BLaER1 (cell line): ENCODE measurements around the gene ZSWIM5.
"Not testable (repeated sequence)": the region's sequence is repeated elsewhere in the genome, so short reads cannot be mapped to it uniquely, and the experiment has no call there.

Source experiments
- H3K27ac ChIP-seq: shearing (Covaris generic); formaldehyde crosslinking; 2 replicates; pipeline ENCODE4 v1.8.1; 2022
- H3K27me3 ChIP-seq: shearing (Covaris generic); formaldehyde crosslinking; 2 replicates; pipeline ENCODE4 v1.8.1; 2022
- H3K36me3 ChIP-seq: shearing (Covaris generic); formaldehyde crosslinking; 2 replicates; pipeline ENCODE4 v1.8.1; 2022
- H3K4me1 ChIP-seq: shearing (Covaris generic); formaldehyde crosslinking; 2 replicates; pipeline ENCODE4 v1.8.1; 2022
- H3K4me2 ChIP-seq: shearing (Covaris generic); formaldehyde crosslinking; 2 replicates; pipeline ENCODE4 v1.8.1; 2022
- H3K4me3 ChIP-seq: shearing (Covaris generic); formaldehyde crosslinking; 2 replicates; pipeline ENCODE4 v1.8.1; 2022
- H3K9ac ChIP-seq: shearing (Covaris generic); formaldehyde crosslinking; 2 replicates; pipeline ENCODE4 v1.8.1; 2022
- H3K9me3 ChIP-seq: shearing (Covaris generic); formaldehyde crosslinking; 2 replicates; pipeline ENCODE4 v1.8.1; 2022
- H4K20me1 ChIP-seq: shearing (Covaris generic); formaldehyde crosslinking; 2 replicates; pipeline ENCODE4 v1.8.1; 2022
- Cebpa-rat ChIP-seq: shearing (Covaris generic); IDR thresholded peaks from 2 replicates; pipeline ENCODE4 v1.8.1; 2022

Gene ZSWIM5

DNA sequence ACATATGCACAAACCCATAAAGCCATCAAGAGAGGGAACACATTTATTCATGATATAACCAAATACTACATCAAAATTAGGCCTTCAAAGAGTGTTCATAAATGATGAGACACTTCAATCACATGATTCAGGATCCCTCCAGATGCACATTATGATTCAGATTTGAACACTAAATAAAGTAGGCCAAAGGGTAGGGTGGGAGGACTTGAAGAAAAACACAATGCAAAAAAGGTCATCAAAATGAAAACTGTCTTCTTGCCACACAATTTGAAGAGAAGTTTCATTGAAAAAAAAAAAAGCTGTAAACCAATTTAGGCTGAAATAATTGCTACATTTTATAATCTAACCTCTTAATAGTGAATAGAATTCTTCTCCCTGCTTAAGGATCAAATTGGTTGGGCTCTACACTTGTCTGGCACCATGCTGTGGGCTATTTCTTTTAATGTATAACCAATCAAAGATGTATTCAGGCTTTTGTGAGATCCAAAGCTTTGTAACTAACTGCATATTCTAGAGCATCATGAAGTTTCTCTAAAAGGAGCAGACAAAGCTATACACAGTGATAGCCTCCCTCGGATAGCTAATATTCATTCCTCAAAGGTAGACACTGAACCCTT lies 58.1 kb downstream of the ZSWIM5 start:
- no peak for TF ChIP-seq Cebpa-rat
- no peak overlapping the region for H3K4me3 ChIP-seq
- H3K27ac ChIP-seq: no peak overlapping the region
- no peaks in the 10 kb centered on the region for H3K27me3 ChIP-seq
- no peaks in the 10 kb centered on the region for H3K9me3 ChIP-seq
- no peak overlapping the region for H3K9ac ChIP-seq
- no peaks in the 10 kb centered on the region for H3K36me3 ChIP-seq
- no peaks in the 10 kb centered on the region for H4K20me1 ChIP-seq
- no peak overlapping the region for H3K4me2 ChIP-seq
- H3K4me1 ChIP-seq: no peaks in the 10 kb centered on the region

- no peak overlapping the region for H3K9ac ChIP-seq
These were observed 59.6 kb downstream of the ZSWIM5 start for GRCh38 chr1:45146833-45147232.

DNA sequence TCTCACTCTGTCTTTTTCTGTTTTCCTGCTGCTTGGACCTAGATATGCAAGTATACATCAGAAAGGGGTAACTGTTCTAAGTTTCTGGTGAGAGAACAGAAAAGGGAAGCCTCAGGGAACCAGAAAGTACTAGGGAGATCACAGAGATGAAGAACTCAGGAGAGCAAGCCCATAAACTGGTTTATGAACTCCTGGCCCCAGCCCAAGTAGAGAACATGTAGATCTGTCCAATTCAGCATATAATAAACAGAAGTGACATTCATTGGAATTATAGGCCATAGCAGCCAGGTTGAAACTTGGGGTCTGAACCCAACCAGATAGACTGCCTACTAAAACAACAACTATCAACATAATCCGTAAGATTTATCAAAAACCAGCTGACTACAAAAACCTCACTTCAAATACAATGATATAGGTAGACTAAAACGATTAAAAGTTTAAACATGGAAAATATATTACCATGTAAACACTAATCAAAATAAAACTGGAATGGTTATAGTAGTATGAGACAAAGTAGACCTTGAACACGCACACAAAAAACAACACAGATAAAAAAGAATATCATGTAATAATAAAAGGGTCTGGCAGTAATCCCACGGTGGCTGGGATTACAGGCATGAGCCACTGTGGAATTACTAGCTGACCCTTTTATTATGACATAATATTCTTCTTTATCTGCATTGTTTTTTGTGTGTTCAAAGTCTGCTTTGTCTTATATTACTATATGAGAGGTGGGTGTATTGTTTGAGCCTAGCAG lies 65.0 kb downstream of the ZSWIM5 start:
- Histone ChIP-seq H3K9ac (no peak overlapping the region), H3K27ac (no peak overlapping the region), H3K27me3 (no peaks in the 10 kb centered on the region), H3K9me3 (no peaks in the 10 kb centered on the region), H4K20me1 (no peaks in the 10 kb centered on the region), H3K4me3 (no peak overlapping the region), H3K4me1 (no peaks in the 10 kb centered on the region), H3K4me2 (no peak overlapping the region), H3K36me3 (no peaks in the 10 kb centered on the region)
- TF ChIP-seq Cebpa-rat: no peak

More at GRCh38 chr1:45146833-45147232, 59.6 kb downstream of the ZSWIM5 start:
- Histone ChIP-seq H4K20me1 (no peaks in the 10 kb centered on the region), H3K36me3 (no peaks in the 10 kb centered on the region), H3K4me3 (no peak overlapping the region), H3K9me3 (no peaks in the 10 kb centered on the region), H3K27ac (no peak overlapping the region), H3K4me2 (no peak overlapping the region), H3K27me3 (no peaks in the 10 kb centered on the region), H3K4me1 (no peaks in the 10 kb centered on the region)
- no peak for TF ChIP-seq Cebpa-rat

DNA sequence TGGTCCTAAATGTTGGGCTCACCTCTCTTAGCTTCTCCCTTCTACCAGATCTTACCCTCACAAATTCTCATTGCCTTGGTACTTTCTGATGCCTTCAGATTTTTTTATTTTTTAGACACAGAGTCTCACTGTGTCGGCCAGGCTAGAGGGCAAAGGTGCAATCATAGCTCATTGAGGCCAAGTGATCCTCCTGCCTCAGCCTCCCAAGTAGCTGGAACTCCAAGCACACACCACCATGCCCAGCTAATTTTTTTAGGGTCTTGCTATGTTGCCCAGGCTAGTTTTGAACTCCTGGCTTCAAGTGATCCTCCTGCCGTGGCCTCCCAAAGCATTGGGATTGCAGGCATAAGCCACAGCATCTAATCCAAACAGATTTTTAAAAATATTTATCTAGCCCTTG lies 69.4 kb downstream of the ZSWIM5 start:
- no peak overlapping the region for H3K4me3 ChIP-seq
- no peaks in the 10 kb centered on the region for H3K4me1 ChIP-seq
- no peaks in the 10 kb centered on the region for H3K36me3 ChIP-seq
- no peaks in the 10 kb centered on the region for H3K27me3 ChIP-seq
- no peaks in the 10 kb centered on the region for H4K20me1 ChIP-seq
- no peaks in the 10 kb centered on the region for H3K9me3 ChIP-seq
- H3K9ac ChIP-seq: no peak overlapping the region
- H3K27ac ChIP-seq: no peak overlapping the region
- no peak overlapping the region for H3K4me2 ChIP-seq
- TF ChIP-seq Cebpa-rat: no peak

DNA sequence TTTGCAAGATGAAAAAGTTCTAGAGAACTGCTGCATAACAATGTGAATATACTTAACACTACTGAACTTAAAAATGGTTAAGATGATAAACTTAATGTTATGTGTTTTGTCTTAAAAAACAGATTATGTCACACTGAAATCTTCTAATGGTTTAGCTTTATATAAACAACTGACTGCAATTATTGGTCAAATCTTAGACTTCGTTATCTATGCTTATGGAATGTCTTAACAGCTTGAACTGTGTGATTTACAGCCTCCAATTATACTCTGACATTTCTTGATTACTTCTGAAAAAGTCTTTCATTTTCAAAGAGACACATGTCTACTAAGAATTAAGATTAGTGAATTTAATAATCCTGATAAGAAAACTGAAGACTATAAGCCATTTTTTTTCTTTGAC lies 71.1 kb downstream of the ZSWIM5 start:
- Histone ChIP-seq H3K4me2 (no peak overlapping the region), H3K9ac (no peak overlapping the region), H3K4me3 (no peak overlapping the region), H3K4me1 (no peaks in the 10 kb centered on the region), H3K36me3 (no peaks in the 10 kb centered on the region), H3K9me3 (no peaks in the 10 kb centered on the region), H3K27me3 (no peaks in the 10 kb centered on the region), H3K27ac (no peak overlapping the region), H4K20me1 (no peaks in the 10 kb centered on the region)
- no peak for TF ChIP-seq Cebpa-rat

DNA sequence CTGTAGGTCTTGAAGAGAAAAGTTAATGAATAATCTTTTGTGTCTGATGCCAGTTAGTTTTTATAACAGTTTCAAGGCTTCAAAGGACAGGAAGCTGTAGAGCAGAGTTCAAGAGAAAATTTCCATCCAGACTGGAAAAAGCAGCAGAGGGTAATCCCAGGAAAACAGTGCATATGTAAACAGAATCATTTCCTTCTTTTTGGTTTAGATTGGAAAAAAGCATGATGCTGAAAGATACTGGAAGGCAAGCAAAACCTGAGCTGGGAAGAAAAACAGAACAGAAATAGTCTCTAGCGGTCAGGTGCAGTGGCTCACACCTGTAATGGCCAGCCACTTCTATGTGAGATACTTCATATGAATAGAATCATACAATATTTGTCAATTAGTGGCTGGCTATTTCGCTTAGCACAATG lies 71.9 kb downstream of the ZSWIM5 start:
- H3K4me2 ChIP-seq: no peak overlapping the region
- H3K9ac ChIP-seq: no peak overlapping the region

GRCh38 chr1:45132719-45133118 lies 73.7 kb downstream of the ZSWIM5 start:
- not testable (repeated sequence) for H3K27ac ChIP-seq, H3K4me3 ChIP-seq, H3K36me3 ChIP-seq

More for the DNA sequence above, 71.9 kb downstream of the ZSWIM5 start:
- no peaks in the 10 kb centered on the region for H3K4me1 ChIP-seq
- no peaks in the 10 kb centered on the region for H3K36me3 ChIP-seq
- H3K4me3 ChIP-seq: no peak overlapping the region
- no peaks in the 10 kb centered on the region for H4K20me1 ChIP-seq
- TF ChIP-seq Cebpa-rat: no peak
- H3K27ac ChIP-seq: no peak overlapping the region
- no peaks in the 10 kb centered on the region for H3K27me3 ChIP-seq
- H3K9me3 ChIP-seq: no peaks in the 10 kb centered on the region

DNA sequence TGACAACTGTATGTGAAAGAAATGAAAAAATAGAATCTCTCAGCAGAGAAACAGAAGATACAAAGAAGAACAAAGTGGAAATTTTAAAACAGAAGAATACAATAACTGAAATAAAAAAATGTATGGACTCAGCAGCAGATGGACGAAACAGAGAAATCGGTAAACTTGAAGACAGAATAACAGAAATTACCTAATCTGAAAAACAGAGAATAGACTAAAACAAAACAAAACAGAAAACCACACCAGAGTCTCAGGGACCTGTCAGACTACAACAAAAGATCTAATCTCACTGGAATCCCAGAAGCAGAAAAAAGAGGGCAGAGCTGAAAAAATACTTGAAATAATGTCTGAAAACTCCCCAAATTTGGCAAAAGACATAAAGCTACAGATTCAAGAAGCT lies 83.0 kb downstream of the ZSWIM5 start:
- Histone ChIP-seq H3K9ac (no peak overlapping the region), H3K4me1 (no peaks in the 10 kb centered on the region), H3K27me3 (no peaks in the 10 kb centered on the region), H3K4me3 (no peak overlapping the region), H3K9me3 (no peaks in the 10 kb centered on the region), H4K20me1 (no peaks in the 10 kb centered on the region), H3K4me2 (no peak overlapping the region), H3K27ac (no peak overlapping the region), H3K36me3 (no peaks in the 10 kb centered on the region)
- TF ChIP-seq Cebpa-rat: no peak

More at GRCh38 chr1:45132719-45133118, 73.7 kb downstream of the ZSWIM5 start:
- H3K27me3 ChIP-seq, H3K9me3 ChIP-seq, H3K4me1 ChIP-seq, H3K4me2 ChIP-seq, H3K9ac ChIP-seq, H4K20me1 ChIP-seq: not testable (repeated sequence)

DNA sequence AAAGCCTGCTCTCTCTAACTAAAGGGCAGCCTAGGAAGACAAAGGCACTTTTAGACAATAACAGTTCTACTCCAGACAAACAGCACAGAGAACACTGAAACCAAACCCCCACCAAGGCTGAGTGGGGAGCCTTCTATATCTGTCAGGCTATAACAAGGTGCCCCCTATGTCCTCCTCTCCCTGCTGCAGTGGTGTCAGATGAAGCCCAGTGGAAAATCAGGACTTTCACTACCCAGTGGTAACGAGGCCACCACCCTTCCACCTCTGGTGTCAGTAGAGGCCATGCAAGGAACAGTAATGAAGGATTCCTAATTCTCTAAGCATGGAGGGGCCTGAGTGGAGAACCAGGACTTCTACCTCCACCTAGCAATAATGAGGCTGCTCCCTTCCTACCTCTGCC lies 83.7 kb downstream of the ZSWIM5 start:
- Histone ChIP-seq H3K27me3 (no peaks in the 10 kb centered on the region), H3K4me3 (no peak overlapping the region), H3K4me1 (no peaks in the 10 kb centered on the region), H3K9me3 (no peaks in the 10 kb centered on the region), H3K9ac (no peak overlapping the region), H3K36me3 (no peaks in the 10 kb centered on the region), H4K20me1 (no peaks in the 10 kb centered on the region), H3K27ac (no peak overlapping the region), H3K4me2 (no peak overlapping the region)
- TF ChIP-seq Cebpa-rat: no peak

DNA sequence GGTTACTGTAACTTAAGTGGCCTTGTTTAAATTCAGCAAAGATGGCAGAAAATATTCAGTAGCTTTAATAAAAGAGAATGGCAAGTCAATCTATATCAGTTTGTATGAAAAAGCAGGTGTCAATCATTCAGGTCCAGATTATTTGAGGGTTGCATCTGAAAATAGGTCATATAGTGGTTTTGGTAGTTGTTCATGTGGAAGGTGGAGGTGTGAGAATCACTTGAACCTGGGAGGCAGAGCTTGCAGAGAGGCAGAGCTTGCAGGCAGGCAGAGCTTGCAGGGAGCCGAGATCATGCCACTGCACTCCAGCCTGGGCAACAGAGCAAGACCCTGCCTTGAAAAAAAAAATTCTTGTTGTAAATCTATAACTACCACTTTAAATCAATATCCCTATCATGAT lies 88.6 kb downstream of the ZSWIM5 start:
- Histone ChIP-seq H3K9me3 (peaks cover 12% of the 10 kb centered on the region; the same call in 1 of the 2 replicates), H3K27ac (no peak overlapping the region), H3K27me3 (no peaks in the 10 kb centered on the region), H3K9ac (no peak overlapping the region), H3K4me1 (no peaks in the 10 kb centered on the region; the same call in 1 of the 2 replicates), H4K20me1 (no peaks in the 10 kb centered on the region), H3K4me2 (no peak overlapping the region), H3K4me3 (no peak overlapping the region), H3K36me3 (no peaks in the 10 kb centered on the region)
- no peak for TF ChIP-seq Cebpa-rat
